Stimulated activated effector memory CD8-positive, alpha-beta T cell treated with anti-CD3 and anti-CD28 coated beads, Interleukin-12 subunit alpha, Interleukin-12 subunit beta, amount 100 ng/mL, for 72 hours (primary cell): ENCODE data around the gene CPNE8.

Source experiments
- ATAC-seq: fragments of 150-1000 bp; cut with Tn5 transposase; 2 replicates; pipeline ENCODE4 v1.10.0; 2021
- DNase-seq, 2 donors: peaks; one replicate each; pipeline ENCODE4 v3.0.0; 2021 to 2022; ENCODE audit warnings: low spot score in 2 of 2
- H3K27ac Mint-ChIP-seq: one replicate; pipeline ENCODE4 v1.8.0; 2022; ENCODE audit warnings: mild to moderate bottlenecking, mixed read lengths
- H3K36me3 Mint-ChIP-seq: one replicate; pipeline ENCODE4 v1.8.0; 2022; ENCODE audit warnings: mild to moderate bottlenecking, mixed read lengths
- H3K4me1 Mint-ChIP-seq: one replicate; pipeline ENCODE4 v1.8.0; 2022; ENCODE audit warnings: mixed read lengths
- H3K4me3 Mint-ChIP-seq: one replicate; pipeline ENCODE4 v1.8.0; 2022; ENCODE audit warnings: mild to moderate bottlenecking, mixed read lengths
- H3K9me3 Mint-ChIP-seq: one replicate; pipeline ENCODE4 v1.8.0; 2022; ENCODE audit warnings: mixed read lengths

CPNE8 gene

GRCh38 chr12:38907201-38907923 is 2.0 kb upstream of the CPNE8 start:
- Mint-ChIP-seq H3K36me3 (peaks cover 11% of the 10 kb centered on the region), H3K4me1 (peaks cover 6% of the 10 kb centered on the region), H3K9me3 (peaks cover 2% of the 10 kb centered on the region), H3K27ac (peak overlapping the region; percentile 18), H3K4me3 (peak overlapping the region; percentile 79)
- no peak for ATAC-seq
- DNase-seq, result no peak

GRCh38 chr12:38906482-38907200 is 1.2 kb upstream of the CPNE8 start:
- DNase-seq, result peak; percentile 39 to 82
- Mint-ChIP-seq H3K9me3 (peaks cover 5% of the 10 kb centered on the region), H3K4me3 (peak overlapping the region; percentile 79), H3K27ac (peak overlapping the region; percentile 18), H3K36me3 (peaks cover 11% of the 10 kb centered on the region), H3K4me1 (peaks cover 6% of the 10 kb centered on the region)
- ATAC-seq, result peak; percentile 79

GRCh38 chr12:38904537-38905479 is 583 bp downstream of the CPNE8 start:
- peak overlapping the region; percentile 79 for H3K4me3 Mint-ChIP-seq
- peaks cover 6% of the 10 kb centered on the region for H3K4me1 Mint-ChIP-seq
- DNase-seq (peak; percentile 5 to 71), ATAC-seq (peak; percentile 78)
- H3K36me3 Mint-ChIP-seq, result peaks cover 11% of the 10 kb centered on the region
- H3K27ac Mint-ChIP-seq, result peak overlapping the region; percentile 85
- peaks cover 6% of the 10 kb centered on the region for H3K9me3 Mint-ChIP-seq

GRCh38 chr12:38903596-38903995 is 1.8 kb downstream of the CPNE8 start:
- Mint-ChIP-seq H3K4me1 (peaks cover 6% of the 10 kb centered on the region), H3K36me3 (peaks cover 11% of the 10 kb centered on the region), H3K9me3 (peaks cover 6% of the 10 kb centered on the region), H3K27ac (no peak overlapping the region), H3K4me3 (peak overlapping the region; percentile 79)
- DNase-seq, result no peak
- no peak for ATAC-seq

GRCh38 chr12:38898001-38898684 is 7.2 kb downstream of the CPNE8 start:
- DNase-seq (no peak), ATAC-seq (no peak)
- Mint-ChIP-seq H3K4me1 (no peaks in the 10 kb centered on the region), H3K36me3 (no peaks in the 10 kb centered on the region), H3K4me3 (no peak overlapping the region), H3K9me3 (peaks cover 6% of the 10 kb centered on the region), H3K27ac (no peak overlapping the region)

GRCh38 chr12:38895446-38895845 is 9.9 kb downstream of the CPNE8 start:
- no peak for ATAC-seq
- Mint-ChIP-seq H3K9me3 (no peaks in the 10 kb centered on the region), H3K4me1 (no peaks in the 10 kb centered on the region), H3K27ac (no peak overlapping the region), H3K36me3 (no peaks in the 10 kb centered on the region), H3K4me3 (no peak overlapping the region)
- DNase-seq, result no peak

GRCh38 chr12:38892976-38893375 is 12.4 kb downstream of the CPNE8 start:
- Mint-ChIP-seq H3K4me3 (no peak overlapping the region), H3K36me3 (no peaks in the 10 kb centered on the region), H3K27ac (no peak overlapping the region), H3K9me3 (peaks cover 2% of the 10 kb centered on the region), H3K4me1 (peaks cover 8% of the 10 kb centered on the region)
- ATAC-seq (no peak), DNase-seq (no peak)

GRCh38 chr12:38892087-38892786 is 13.2 kb downstream of the CPNE8 start:
- no peaks in the 10 kb centered on the region for H3K36me3 Mint-ChIP-seq
- no peak overlapping the region for H3K27ac Mint-ChIP-seq
- H3K4me3 Mint-ChIP-seq, result no peak overlapping the region
- ATAC-seq (peak; percentile 79), DNase-seq (no peak)
- peaks cover 8% of the 10 kb centered on the region for H3K4me1 Mint-ChIP-seq
- H3K9me3 Mint-ChIP-seq, result peaks cover 2% of the 10 kb centered on the region

- no peaks in the 10 kb centered on the region for H3K36me3 Mint-ChIP-seq
- peaks cover 2% of the 10 kb centered on the region for H3K9me3 Mint-ChIP-seq
- ATAC-seq (no peak), DNase-seq (no peak)
- H3K4me1 Mint-ChIP-seq, result peaks cover 8% of the 10 kb centered on the region
- H3K27ac Mint-ChIP-seq, result no peak overlapping the region
- H3K4me3 Mint-ChIP-seq, result no peak overlapping the region
Observed at GRCh38 chr12:38890102-38890855, 15.1 kb downstream of the CPNE8 start.

GRCh38 chr12:38889297-38889815 is 16.0 kb downstream of the CPNE8 start:
- Mint-ChIP-seq H3K36me3 (no peaks in the 10 kb centered on the region), H3K4me1 (peaks cover 8% of the 10 kb centered on the region), H3K9me3 (peaks cover 2% of the 10 kb centered on the region), H3K4me3 (no peak overlapping the region), H3K27ac (no peak overlapping the region)
- DNase-seq (no peak), ATAC-seq (no peak)

- no peak overlapping the region for H3K27ac Mint-ChIP-seq
Observed at GRCh38 chr12:38887770-38888169, 17.6 kb downstream of the CPNE8 start.

GRCh38 chr12:38886931-38887330 is 18.5 kb downstream of the CPNE8 start:
- DNase-seq (no peak), ATAC-seq (no peak)
- H3K9me3 Mint-ChIP-seq, result peaks cover 5% of the 10 kb centered on the region
- no peak overlapping the region for H3K4me3 Mint-ChIP-seq
- H3K27ac Mint-ChIP-seq, result no peak overlapping the region
- H3K36me3 Mint-ChIP-seq, result no peaks in the 10 kb centered on the region
- peaks cover 8% of the 10 kb centered on the region for H3K4me1 Mint-ChIP-seq

More at GRCh38 chr12:38887770-38888169, 17.6 kb downstream of the CPNE8 start:
- H3K36me3 Mint-ChIP-seq, result no peaks in the 10 kb centered on the region
- ATAC-seq, result no peak
- peaks cover 8% of the 10 kb centered on the region for H3K4me1 Mint-ChIP-seq
- DNase-seq, result no peak
- no peak overlapping the region for H3K4me3 Mint-ChIP-seq
- peaks cover 5% of the 10 kb centered on the region for H3K9me3 Mint-ChIP-seq

GRCh38 chr12:38886064-38886463 is 19.3 kb downstream of the CPNE8 start:
- ATAC-seq, result peak; percentile 44
- Mint-ChIP-seq H3K36me3 (no peaks in the 10 kb centered on the region), H3K4me3 (no peak overlapping the region), H3K9me3 (peaks cover 5% of the 10 kb centered on the region), H3K4me1 (peaks cover 8% of the 10 kb centered on the region), H3K27ac (no peak overlapping the region)
- no peak for DNase-seq
